DOHH2 (cell line): ENCODE data around the gene APC.

Experiments used
- H3F3A ChIP-seq: fragments of 200-600 bp; sonication (generic), shearing (Covaris generic); 2 replicates; pipeline ENCODE4 v1.6.0; 2016; ENCODE audit warnings: antibody characterized with exemption, mild to moderate bottlenecking; ENCODE audit not compliant: control insufficient read depth, insufficient read depth
- H3K27ac ChIP-seq: fragments of 200-600 bp; sonication (generic); 2 replicates; pipeline ENCODE4 v1.5.1; 2014; ENCODE audit warnings: low read depth, mild to moderate bottlenecking, low read length, moderate library complexity
- H3K27me3 ChIP-seq: fragments of 200-600 bp; sonication (generic); 2 replicates; pipeline ENCODE4 v1.6.1; 2014; ENCODE audit warnings: mild to moderate bottlenecking, low read length, mixed read lengths; ENCODE audit not compliant: control insufficient read depth
- H3K36me3 ChIP-seq: fragments of 200-600 bp; sonication (generic); 2 replicates; pipeline ENCODE4 v1.6.1; 2014; ENCODE audit warnings: mild to moderate bottlenecking, low read length, moderate library complexity, mixed read lengths; ENCODE audit not compliant: control insufficient read depth
- H3K4me1 ChIP-seq: fragments of 200-600 bp; sonication (generic); 2 replicates; pipeline ENCODE4 v1.6.1; 2014; ENCODE audit warnings: mild to moderate bottlenecking, low read length, mixed read lengths; ENCODE audit not compliant: control insufficient read depth
- H3K4me2 ChIP-seq: fragments of 200-600 bp; sonication (generic); 2 replicates; pipeline ENCODE4 v1.6.0; 2014; ENCODE audit warnings: mild to moderate bottlenecking, low read length, moderate library complexity
- H3K4me3 ChIP-seq: fragments of 200-600 bp; sonication (generic); 2 replicates; pipeline ENCODE4 v1.5.1; 2014; ENCODE audit warnings: mild to moderate bottlenecking, low read length, mixed read lengths
- H3K79me2 ChIP-seq: fragments of 200-600 bp; sonication (generic); 2 replicates; pipeline ENCODE4 v1.6.1; 2014; ENCODE audit warnings: mild to moderate bottlenecking, low read length, mixed read lengths; ENCODE audit not compliant: control insufficient read depth
- H3K9me2 ChIP-seq: fragments of 200-600 bp; sonication (generic); replicated peaks from 2 replicates; pipeline ENCODE4 v1.6.1; 2014; ENCODE audit warnings: mild to moderate bottlenecking, low read length, mixed read lengths; ENCODE audit not compliant: control insufficient read depth
- H3K9me3 ChIP-seq: fragments of 200-600 bp; sonication (generic); 2 replicates; pipeline ENCODE4 v1.6.1; 2014; ENCODE audit warnings: antibody characterized with exemption, low read length, mixed read lengths; ENCODE audit not compliant: control insufficient read depth, insufficient read depth
- H4K20me1 ChIP-seq: fragments of 200-600 bp; sonication (generic); 2 replicates; pipeline ENCODE4 v1.6.0; 2014; ENCODE audit warnings: low read depth, mild to moderate bottlenecking, antibody characterized with exemption, low read length, moderate library complexity; ENCODE audit not compliant: control insufficient read depth, insufficient read depth
- CTCF ChIP-seq: fragments of 200-600 bp; sonication (generic); IDR thresholded peaks from one replicate; pipeline ENCODE4 v1.5.1; 2014; ENCODE audit warnings: antibody characterized with exemption, mild to moderate bottlenecking, low read depth, low read length; ENCODE audit not compliant: poor library complexity, severe bottlenecking
- EZH2phosphoT487 ChIP-seq: fragments of 200-600 bp; sonication (generic); IDR thresholded peaks from 2 replicates; pipeline ENCODE4 v1.6.1; 2017; ENCODE audit warnings: borderline replicate concordance, mild to moderate bottlenecking, antibody characterized with exemption, low read length, moderate library complexity, mixed read lengths

Gene APC

GRCh38 chr5:112866739-112867138 is 129.1 kb downstream of the APC start:
- Histone ChIP-seq H3K27me3 (no peaks in the 10 kb centered on the region), H3K4me3 (no peak overlapping the region), H3K4me1 (peaks cover 19% of the 10 kb centered on the region), H3K79me2 (peaks cover 35% of the 10 kb centered on the region), H4K20me1 (no peaks in the 10 kb centered on the region; the same call in 1 of the 2 replicates), H3F3A (no peaks in the 10 kb centered on the region), H3K9me3 (no peaks in the 10 kb centered on the region), H3K4me2 (no peak overlapping the region), H3K9me2 (no peaks in the 10 kb centered on the region), H3K27ac (no peak overlapping the region), H3K36me3 (peaks cover 85% of the 10 kb centered on the region)
- TF ChIP-seq EZH2phosphoT487 (no peak), CTCF (no peak)

- Histone ChIP-seq H4K20me1 (no peaks in the 10 kb centered on the region; the same call in 1 of the 2 replicates), H3K36me3 (peaks cover 82% of the 10 kb centered on the region), H3K27ac (no peak overlapping the region), H3K9me2 (no peaks in the 10 kb centered on the region), H3K79me2 (peaks cover 28% of the 10 kb centered on the region), H3K4me2 (no peak overlapping the region), H3K4me1 (peaks cover 13% of the 10 kb centered on the region), H3K9me3 (no peaks in the 10 kb centered on the region), H3F3A (no peaks in the 10 kb centered on the region), H3K27me3 (no peaks in the 10 kb centered on the region), H3K4me3 (no peak overlapping the region)
- TF ChIP-seq EZH2phosphoT487 (no peak), CTCF (no peak)
Measured at GRCh38 chr5:112867411-112867810, 129.7 kb downstream of the APC start.

GRCh38 chr5:112869948-112870347 is 132.3 kb downstream of the APC start:
- H3K4me1 ChIP-seq: no peaks in the 10 kb centered on the region
- TF ChIP-seq EZH2phosphoT487: no peak
- TF ChIP-seq CTCF: no peak

GRCh38 chr5:112870966-112871365 is 133.3 kb downstream of the APC start:
- H3K4me1 ChIP-seq: no peaks in the 10 kb centered on the region
- no peaks in the 10 kb centered on the region for H4K20me1 ChIP-seq
- no peaks in the 10 kb centered on the region for H3K9me3 ChIP-seq
- H3K4me3 ChIP-seq: no peak overlapping the region
- no peaks in the 10 kb centered on the region for H3K9me2 ChIP-seq
- H3K4me2 ChIP-seq: no peak overlapping the region
- H3K27me3 ChIP-seq: no peaks in the 10 kb centered on the region
- H3K27ac ChIP-seq: no peak overlapping the region
- H3F3A ChIP-seq: no peaks in the 10 kb centered on the region
- H3K36me3 ChIP-seq: peaks cover 51% of the 10 kb centered on the region
- no peak for TF ChIP-seq CTCF
- TF ChIP-seq EZH2phosphoT487: no peak
- no peaks in the 10 kb centered on the region for H3K79me2 ChIP-seq

More at GRCh38 chr5:112869948-112870347, 132.3 kb downstream of the APC start:
- H3K9me3 ChIP-seq: no peaks in the 10 kb centered on the region
- no peak overlapping the region for H3K27ac ChIP-seq
- H3K36me3 ChIP-seq: peaks cover 61% of the 10 kb centered on the region
- no peaks in the 10 kb centered on the region for H4K20me1 ChIP-seq
- H3K79me2 ChIP-seq: peaks cover 3% of the 10 kb centered on the region
- H3F3A ChIP-seq: no peaks in the 10 kb centered on the region
- H3K4me3 ChIP-seq: no peak overlapping the region
- H3K9me2 ChIP-seq: no peaks in the 10 kb centered on the region
- H3K4me2 ChIP-seq: no peak overlapping the region
- no peaks in the 10 kb centered on the region for H3K27me3 ChIP-seq
